Hematopoietic multipotent progenitor cell (in vitro differentiated cells): ENCODE data around the gene MT1E. TPM values are rescaled to one million over a fixed set of nuclear protein-coding genes. Genes with fewer than 3 reads are reported as not detected.
"Not testable (repeated sequence)": the region's sequence is repeated elsewhere in the genome, so short reads cannot be mapped to it uniquely, and the experiment has no call there.

ENCODE experiments used
- DNase-seq, 3 donors: peaks; one replicate each; pipeline ENCODE4 v3.0.0-alpha.2; 2011 to 2015; ENCODE audit warnings: low read depth in 2 of 3, low spot score in 2 of 3
- total RNA-seq: library from RNA; depleted of rRNA; stranded (reverse); fragments of >200 nt; gene quantifications from one replicate; pipeline ENCODE4 v1.2.3, GENCODE V29; 2012

The MT1E gene
- total RNA-seq, 1 donor, result 6.5 TPM

DNA sequence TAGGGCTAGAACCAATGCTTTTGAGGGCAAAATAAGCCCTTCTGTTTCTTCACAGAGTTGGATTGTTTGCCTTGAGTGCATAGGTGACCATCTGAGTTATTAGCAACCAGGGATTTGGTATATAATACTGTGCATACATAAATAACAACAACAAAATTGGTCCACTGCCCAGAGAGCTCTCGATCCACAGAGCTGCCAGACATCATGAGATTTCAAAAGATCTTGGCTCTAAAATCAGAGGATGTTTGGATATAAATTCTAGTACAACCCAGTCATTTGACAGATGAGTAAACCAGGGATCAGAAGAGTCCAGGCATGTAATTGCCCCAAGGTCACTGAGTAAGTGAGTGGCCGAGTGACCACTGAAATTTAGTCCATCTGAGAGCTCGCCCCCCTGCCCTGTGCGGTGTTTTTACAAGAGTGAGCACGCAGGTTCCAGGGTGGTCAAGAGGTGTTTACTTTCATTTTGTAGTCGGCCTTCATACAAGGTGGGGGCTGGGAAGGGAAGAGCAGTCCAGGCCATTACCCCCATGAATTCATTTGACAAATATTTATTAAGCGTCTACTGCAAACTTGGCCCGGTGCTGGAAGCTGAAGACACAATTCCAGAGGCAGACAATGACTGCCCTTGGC, 19.0 kb upstream of the MT1E start:
- DNase-seq, result no peak

GRCh38 chr16:56607109-56607618, 18.4 kb upstream of the MT1E start:
- no peak for DNase-seq

DNA sequence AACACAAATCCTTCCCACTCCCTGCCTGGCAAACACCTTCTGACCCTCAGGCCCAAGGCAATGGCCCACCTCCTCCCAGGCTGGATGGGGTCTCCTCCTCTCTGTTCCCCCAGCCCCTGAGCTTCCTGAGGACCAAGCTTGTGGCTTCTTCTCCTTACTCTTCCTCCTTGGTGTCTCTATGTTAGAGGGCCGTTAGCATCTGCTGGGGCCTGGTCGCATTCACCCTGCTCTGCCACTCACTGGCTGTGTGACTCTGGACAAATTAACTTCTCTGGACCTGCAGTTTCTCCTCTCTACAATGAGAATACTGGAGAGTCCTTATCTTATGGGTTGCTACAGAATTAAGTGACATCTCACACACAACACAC, 17.9 kb upstream of the MT1E start:
- no peak for DNase-seq

GRCh38 chr16:56608043-56608875, 17.3 kb upstream of the MT1E start, which contains the start of gene MT2A:
TSS of gene MT2A (plus strand) at chr16:56608584. CDS start at chr16:56608656, 72 bp downstream.
- DNase-seq, result peak; percentile 68 to 93 (median 87)

DNA sequence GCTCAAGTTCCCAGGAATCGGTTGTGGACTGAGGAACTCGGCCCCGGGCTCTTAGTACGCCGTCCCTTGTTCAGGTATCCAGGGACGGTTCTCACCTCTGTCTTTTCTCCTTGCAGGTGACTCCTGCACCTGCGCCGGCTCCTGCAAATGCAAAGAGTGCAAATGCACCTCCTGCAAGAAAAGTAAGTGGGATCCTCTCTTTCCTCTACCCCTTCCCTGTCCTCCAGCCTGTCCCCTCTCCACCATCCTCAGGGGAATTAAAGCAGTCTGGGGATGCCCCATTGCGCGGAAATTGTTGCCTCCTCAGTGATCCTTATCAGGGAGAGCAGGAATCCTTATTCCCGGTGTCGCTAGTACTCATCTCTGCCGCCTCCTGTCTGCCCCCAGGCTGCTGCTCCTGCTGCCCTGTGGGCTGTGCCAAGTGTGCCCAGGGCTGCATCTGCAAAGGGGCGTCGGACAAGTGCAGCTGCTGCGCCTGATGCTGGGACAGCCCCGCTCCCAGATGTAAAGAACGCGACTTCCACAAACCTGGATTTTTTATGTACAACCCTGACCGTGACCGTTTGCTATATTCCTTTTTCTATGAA, 16.6 kb upstream of the MT1E start:
- no peak for DNase-seq

GRCh38 chr16:56609463-56609921, 16.1 kb upstream of the MT1E start:
- peak; percentile 58 to 98 (median 95) for DNase-seq

GRCh38 chr16:56610017-56610608, 15.5 kb upstream of the MT1E start:
- DNase-seq, result peak in 1 of 3 donors; percentile 50

GRCh38 chr16:56610609-56611111, 14.9 kb upstream of the MT1E start:
- no peak for DNase-seq

DNA sequence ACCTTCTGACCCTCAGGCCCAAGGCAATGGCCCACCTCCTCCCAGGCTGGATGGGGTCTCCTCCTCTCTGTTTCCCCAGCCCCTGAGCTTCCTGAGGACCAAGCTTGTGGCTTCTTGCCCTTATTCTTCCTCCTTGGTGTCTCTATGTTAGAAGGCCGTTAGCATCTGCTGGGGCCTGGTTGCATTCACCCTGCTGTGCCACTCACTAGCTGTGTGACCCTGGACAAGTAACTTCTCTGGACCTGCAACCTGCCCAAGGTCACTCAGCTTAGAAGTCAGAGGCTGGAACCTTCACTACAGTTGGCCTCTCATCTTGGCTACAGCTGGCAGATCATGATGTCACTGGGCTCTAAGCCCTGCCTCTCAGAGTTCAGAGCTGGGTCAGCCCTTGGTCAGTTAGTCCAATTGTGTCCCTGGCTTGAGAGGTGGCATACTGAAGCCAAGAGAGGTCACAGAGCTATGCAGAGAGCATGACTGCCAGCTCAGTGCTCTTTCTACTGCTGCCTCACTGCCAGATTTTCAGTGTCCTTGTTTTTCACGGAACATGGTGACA, 14.2 kb upstream of the MT1E start:
- DNase-seq, result no peak

- no peak for DNase-seq
These were observed 11.9 kb upstream of the MT1E start for GRCh38 chr16:56613706-56614105.

DNA sequence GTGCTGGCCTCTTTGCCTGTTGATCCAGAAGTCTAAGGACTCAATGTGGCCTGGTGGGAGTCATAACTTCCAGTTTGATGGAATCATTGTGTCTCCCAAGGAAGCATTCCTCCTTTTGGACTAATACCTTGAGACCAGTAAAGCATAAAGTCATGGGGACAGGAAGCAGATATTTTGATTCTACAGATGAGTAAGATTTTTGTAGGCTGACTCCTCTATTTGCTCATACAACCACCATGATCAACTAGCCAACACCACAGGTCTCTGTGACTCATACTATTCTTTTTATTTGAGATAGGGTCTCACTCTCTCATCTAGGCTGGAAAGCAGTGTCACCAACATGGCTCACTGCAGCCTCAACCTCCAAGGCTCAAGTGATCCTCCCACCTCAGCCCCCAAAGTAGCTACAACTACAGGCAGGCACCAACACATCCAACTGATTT, 11.0 kb upstream of the MT1E start:
- DNase-seq, result no peak

DNA sequence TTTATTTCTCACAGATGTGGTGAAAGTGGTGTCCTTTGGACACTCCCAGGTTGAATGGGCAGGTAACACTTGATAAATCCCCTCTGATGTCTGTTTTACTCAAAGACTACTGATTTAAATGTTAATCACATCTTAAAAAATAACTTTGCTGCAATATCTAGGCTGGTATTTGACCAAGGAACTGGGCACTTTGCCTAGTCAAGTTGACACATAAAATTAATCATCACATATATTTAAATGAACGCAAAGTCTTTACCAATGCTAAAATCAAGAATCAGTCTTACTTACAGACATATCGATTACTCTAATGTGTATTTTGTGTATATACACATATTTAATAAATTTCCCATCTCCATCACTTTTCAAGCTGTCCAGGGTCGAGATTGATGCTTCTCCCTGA, 10.2 kb upstream of the MT1E start:
- DNase-seq, result no peak

DNA sequence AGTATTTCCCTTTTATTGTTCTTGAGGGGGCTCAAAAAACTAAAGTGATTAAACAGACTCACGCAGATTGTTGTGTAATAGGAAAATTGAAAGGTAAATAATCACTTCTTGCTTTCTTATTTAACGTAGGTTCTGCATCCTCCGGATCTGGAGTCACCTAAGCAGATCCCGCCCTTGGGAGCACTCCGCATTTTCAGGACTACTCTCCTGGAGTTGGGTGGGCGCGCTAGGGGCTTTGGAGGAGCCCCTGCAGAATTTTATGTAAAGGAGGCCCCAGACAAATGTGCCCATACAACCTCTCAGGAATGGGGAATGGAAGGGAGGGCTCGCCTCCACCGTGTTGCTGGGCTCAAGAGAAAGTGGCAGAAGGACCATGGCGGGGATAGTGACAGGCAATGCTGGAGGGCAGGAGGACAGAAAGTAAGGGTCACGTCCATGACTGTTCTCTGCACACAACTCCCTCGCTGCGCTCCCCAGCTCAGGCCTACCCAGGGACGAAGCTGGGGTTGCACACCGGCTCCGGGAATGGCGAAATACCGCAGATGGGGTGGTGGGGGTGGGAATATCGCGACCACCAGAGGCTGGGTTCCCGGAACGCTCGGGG, 8.9 kb upstream of the MT1E start:
- no peak for DNase-seq

- no peak for DNase-seq
These were observed 8.1 kb upstream of the MT1E start for GRCh38 chr16:56617212-56618085.

DNA sequence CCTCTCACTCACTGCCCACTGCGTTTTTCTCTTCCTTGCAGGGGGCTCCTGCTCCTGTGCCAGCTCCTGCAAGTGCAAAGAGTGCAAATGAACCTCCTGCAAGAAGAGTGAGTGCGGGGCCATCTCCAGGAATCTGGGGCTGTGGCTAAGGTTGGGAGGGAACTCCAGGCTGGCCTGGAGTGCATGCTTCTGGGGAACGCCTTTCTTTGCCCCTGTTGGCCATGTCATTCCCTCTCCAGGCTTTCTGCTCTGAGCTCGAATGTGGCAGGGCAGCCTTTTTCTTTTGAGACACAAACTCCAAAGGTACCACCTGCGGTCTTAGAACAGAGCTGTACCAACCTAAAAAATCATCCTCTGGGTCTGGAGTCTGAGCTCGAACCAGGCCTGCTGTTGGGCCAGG, 7.4 kb upstream of the MT1E start:
- DNase-seq, result no peak

DNA sequence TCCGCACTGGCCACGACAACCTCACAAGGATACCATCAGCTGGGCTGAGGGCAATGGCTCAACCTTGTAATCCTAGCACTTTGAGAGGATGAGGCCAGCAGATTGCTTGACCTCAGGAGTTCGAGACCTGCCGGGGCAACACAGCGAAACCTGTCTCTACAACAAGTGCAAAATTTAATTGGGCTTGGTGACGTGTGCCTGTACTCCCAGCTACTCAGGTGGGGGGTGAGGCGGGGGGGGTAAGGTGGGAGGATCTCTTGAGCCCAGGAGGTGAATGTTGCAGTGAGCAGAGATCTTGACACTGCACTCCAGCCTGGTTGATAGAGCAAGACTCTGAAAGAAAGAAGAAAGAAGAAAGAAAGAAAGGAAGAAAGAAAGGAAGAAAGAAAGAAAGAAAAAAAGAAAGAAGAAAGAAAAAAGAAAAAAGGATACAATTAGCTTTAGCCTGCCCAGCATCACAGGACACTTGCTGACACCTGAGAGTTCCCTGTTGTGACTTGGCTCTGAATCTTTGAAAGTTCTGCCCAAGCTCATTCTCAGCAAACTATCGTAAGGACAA, 5.2 kb upstream of the MT1E start:
- no peak for DNase-seq

DNA sequence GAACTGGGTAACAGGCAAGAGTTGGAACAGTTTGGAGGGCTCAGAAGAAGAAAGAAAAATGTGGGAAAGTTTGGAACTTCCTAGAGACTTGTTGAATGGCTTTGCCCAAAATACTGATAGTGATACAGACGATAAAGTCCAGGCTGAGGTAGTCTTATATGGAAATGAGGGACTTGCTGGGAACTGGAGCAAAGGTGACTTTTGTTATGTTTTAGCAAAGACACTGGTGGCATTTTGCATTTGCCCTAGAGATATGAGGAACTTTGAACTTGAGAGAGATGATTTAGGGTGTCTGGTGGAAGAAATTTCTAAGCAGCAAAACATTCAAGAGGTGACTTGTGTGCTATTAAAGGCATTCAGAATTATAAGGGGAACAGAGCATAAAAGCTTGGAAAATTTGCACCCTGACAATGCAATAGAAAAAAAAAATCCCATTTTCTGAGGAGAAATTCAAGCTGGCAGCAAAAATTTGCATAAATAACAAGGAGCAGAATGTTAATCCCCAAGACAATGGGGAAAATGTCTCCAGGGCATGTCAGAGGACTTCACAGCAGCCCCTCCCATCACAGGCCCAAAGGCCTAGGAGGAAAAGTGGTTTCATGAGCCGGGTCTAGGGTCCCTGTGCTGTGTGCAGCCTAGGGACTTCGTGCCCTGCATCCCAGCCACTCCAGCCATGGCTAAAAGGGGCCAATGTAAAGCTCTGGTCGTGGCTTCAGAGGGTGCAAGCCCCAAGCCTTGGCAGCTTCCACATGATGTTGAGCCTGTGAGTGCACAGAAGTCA, 3.7 kb upstream of the MT1E start:
- not testable (repeated sequence) for DNase-seq

DNA sequence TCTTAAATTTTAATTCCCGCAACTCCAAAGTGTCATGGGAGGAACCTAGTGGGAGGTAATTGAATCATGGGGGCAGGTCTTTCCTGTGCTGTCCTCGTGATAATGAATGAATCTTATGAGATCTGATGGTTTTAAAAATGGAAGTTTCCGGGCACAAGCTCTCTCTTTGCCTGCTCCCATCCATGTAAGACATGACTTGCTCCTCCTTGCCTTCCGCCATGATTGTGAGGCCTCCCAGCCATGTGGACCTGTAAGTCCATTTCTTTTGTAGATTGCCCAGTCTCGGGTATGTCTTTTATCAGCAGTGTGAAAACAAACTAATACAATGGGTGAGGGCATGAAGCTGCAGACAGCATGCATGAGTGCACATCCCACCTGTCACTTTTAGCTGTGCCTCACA, 2.4 kb upstream of the MT1E start:
- not testable (repeated sequence) for DNase-seq
